ENCODE data around the gene GALNT2.

The GALNT2 gene

DNA sequence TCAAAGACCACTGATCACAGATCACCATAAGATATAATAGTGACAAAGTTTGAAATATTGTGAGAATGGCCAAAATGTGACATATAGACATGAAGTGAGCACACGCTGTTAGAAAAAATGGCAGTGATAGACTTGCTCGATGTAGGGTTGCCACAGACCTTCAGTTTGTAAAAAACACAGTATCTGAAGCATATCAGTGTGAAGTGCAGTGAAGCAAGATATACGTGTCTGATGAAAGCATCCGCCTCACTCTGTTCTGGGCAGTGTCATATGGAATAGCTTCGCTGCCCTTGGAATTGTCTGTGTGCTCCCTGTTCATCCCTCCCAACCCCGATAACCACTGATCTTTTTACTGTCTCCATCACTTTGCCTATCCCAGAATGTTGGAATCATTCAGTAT lies 50.7 kb downstream of the GALNT2 start:
- no CpG with 5 or more reads among the region's 6 CpGs for WGBS (ENCODE audit: extremely low coverage, insufficient coverage, insufficient read length)

DNA sequence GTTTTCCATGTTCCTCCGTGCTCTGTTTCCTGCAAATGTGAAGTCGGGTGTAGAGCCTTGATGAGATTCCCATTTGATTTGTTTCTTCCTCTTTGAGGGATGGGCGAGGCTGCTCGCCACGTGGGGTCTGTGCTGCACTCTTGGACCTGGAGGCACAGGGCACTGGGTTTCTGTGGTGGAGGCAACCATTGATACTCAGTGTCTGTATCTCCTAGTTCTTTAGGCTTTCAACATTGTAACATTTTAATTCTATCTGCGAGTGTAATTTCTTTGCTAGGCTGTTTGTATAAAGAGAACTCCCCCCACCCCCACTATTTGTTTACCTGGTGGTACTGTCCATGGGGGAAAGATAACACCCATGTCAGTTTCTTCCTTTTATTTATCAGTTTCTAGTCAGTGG lies 52.3 kb downstream of the GALNT2 start:
- no peaks in the 10 kb centered on the region for H3K27me3 ChIP-seq (ENCODE audit: insufficient read depth, low read length)
- H3K79me1 ChIP-seq (ENCODE audit: low read length) = peaks cover 1% of the 10 kb centered on the region
- H3K36me3 ChIP-seq (ENCODE audit: control insufficient read depth in 1 of 2, insufficient read depth in 2 of 2, low read length in 2 of 2) = peaks cover 3 to 5% of the 10 kb centered on the region in 2 experiments
- H2BK5ac ChIP-seq (ENCODE audit: low read depth, low read length, poor library complexity) = no peak overlapping the region
- H3K27ac ChIP-seq (ENCODE audit: low read depth, low read length) = no peak overlapping the region
- no peak overlapping the region for H3K18ac ChIP-seq (ENCODE audit: low read length)
- H3K9ac ChIP-seq (ENCODE audit: low read length) = no peak overlapping the region
- no peaks in the 10 kb centered on the region for H3K9me3 ChIP-seq (ENCODE audit: insufficient read depth, low read depth, low read length)
- H3K4me2 ChIP-seq (ENCODE audit: low read length) = no peak overlapping the region
- H3K4me1 ChIP-seq (ENCODE audit: control insufficient read depth in 1 of 2, insufficient read depth in 2 of 2, low read length in 2 of 2) = peaks cover 6 to 15% of the 10 kb centered on the region in 2 experiments
- no peak overlapping the region for H2BK12ac ChIP-seq (ENCODE audit: low read length)
- H4K12ac ChIP-seq (ENCODE audit: low read depth, low read length) = no peak overlapping the region
- no peak for DNase-seq
- no peak overlapping the region for H2AFZ ChIP-seq (ENCODE audit: insufficient read depth, low read length, poor library complexity)
- no peak overlapping the region for H2AK5ac ChIP-seq (ENCODE audit: low read length)
- H3K14ac ChIP-seq (ENCODE audit: low read length) = no peak overlapping the region
- no peak overlapping the region for H2BK120ac ChIP-seq (ENCODE audit: insufficient read depth, low read length, poor library complexity)
- no CpG with 5 or more reads among the region's 6 CpGs for WGBS (ENCODE audit: extremely low coverage, insufficient coverage, insufficient read length)
- H3K23ac ChIP-seq (ENCODE audit: low read length) = no peak overlapping the region
- peaks cover 2% of the 10 kb centered on the region for H3K79me2 ChIP-seq (ENCODE audit: control insufficient read depth, insufficient read depth, low read length, poor library complexity)
- H3K4me3 ChIP-seq (ENCODE audit: low read depth, low read length) = no peak overlapping the region
- H3K4ac ChIP-seq (ENCODE audit: low read depth, low read length) = peak overlapping the region; percentile 29
- H4K8ac ChIP-seq (ENCODE audit: low read depth, low read length) = no peak overlapping the region
- H4K91ac ChIP-seq (ENCODE audit: low read depth, low read length) = no peak overlapping the region

More for the DNA sequence above, 50.7 kb downstream of the GALNT2 start:
- H3K27ac ChIP-seq (ENCODE audit: low read depth, low read length) = no peak overlapping the region
- H3K27me3 ChIP-seq (ENCODE audit: insufficient read depth, low read length) = no peaks in the 10 kb centered on the region
- no peak overlapping the region for H3K14ac ChIP-seq (ENCODE audit: low read length)
- H2BK5ac ChIP-seq (ENCODE audit: low read depth, low read length, poor library complexity) = no peak overlapping the region
- peaks cover 3% of the 10 kb centered on the region for H3K79me2 ChIP-seq (ENCODE audit: control insufficient read depth, insufficient read depth, low read length, poor library complexity)
- H3K9ac ChIP-seq (ENCODE audit: low read length) = no peak overlapping the region
- peaks cover 6 to 7% of the 10 kb centered on the region in 2 experiments for H3K36me3 ChIP-seq (ENCODE audit: control insufficient read depth in 1 of 2, insufficient read depth in 2 of 2, low read length in 2 of 2)
- no peak overlapping the region for H3K4ac ChIP-seq (ENCODE audit: low read depth, low read length)
- H4K91ac ChIP-seq (ENCODE audit: low read depth, low read length) = no peak overlapping the region
- H2AK5ac ChIP-seq (ENCODE audit: low read length) = no peak overlapping the region
- H3K4me1 ChIP-seq (ENCODE audit: control insufficient read depth in 1 of 2, insufficient read depth in 2 of 2, low read length in 2 of 2) = peaks cover 16 to 28% of the 10 kb centered on the region in 2 experiments
- peaks cover 2% of the 10 kb centered on the region for H3K79me1 ChIP-seq (ENCODE audit: low read length)
- H2BK12ac ChIP-seq (ENCODE audit: low read length) = no peak overlapping the region
- no peak overlapping the region for H3K23ac ChIP-seq (ENCODE audit: low read length)
- no peak overlapping the region for H3K4me3 ChIP-seq (ENCODE audit: low read depth, low read length)
- H3K4me2 ChIP-seq (ENCODE audit: low read length) = no peak overlapping the region
- H4K12ac ChIP-seq (ENCODE audit: low read depth, low read length) = no peak overlapping the region
- H3K9me3 ChIP-seq (ENCODE audit: insufficient read depth, low read depth, low read length) = no peaks in the 10 kb centered on the region
- no peak overlapping the region for H2BK120ac ChIP-seq (ENCODE audit: insufficient read depth, low read length, poor library complexity)
- no peak overlapping the region for H3K18ac ChIP-seq (ENCODE audit: low read length)
- no peak for DNase-seq
- H4K8ac ChIP-seq (ENCODE audit: low read depth, low read length) = no peak overlapping the region
- no peak overlapping the region for H2AFZ ChIP-seq (ENCODE audit: insufficient read depth, low read length, poor library complexity)

DNA sequence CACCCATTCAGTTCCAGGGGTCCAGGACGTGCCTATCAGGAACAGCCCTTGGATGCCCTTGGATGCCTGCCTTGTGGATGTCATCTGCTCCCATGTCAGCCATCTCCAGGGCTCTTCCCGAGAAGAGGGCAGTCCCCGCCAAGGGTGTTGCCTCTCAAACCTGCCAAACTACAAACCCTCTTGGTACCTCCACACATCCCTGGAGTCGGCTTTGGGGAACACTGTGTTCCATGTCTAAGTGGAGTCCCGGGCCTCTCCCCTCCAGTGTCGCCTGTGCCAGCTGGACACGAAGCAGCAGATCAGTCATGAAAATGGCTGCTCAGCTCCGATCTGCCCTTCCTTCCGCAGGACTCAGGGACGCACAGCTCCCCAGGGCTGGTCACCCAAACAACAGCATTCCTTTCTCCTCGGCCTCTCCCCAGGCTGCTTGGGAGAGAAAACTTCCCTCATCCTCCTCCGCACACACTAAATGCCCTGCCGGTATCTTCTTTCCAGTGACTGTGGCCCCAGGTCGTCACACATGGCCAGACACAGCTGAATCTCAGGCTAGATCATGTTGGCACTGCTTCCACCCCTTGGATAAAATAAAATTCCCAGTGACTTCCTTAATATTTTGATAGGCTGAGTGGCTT lies 53.4 kb downstream of the GALNT2 start:
- no peak overlapping the region for H3K23ac ChIP-seq (ENCODE audit: low read length)
- no CpG with 5 or more reads among the region's 14 CpGs for WGBS (ENCODE audit: extremely low coverage, insufficient coverage, insufficient read length)
- peaks cover 2% of the 10 kb centered on the region for H3K9me3 ChIP-seq (ENCODE audit: insufficient read depth, low read depth, low read length)
- H3K9ac ChIP-seq (ENCODE audit: low read length) = no peak overlapping the region
- no peak overlapping the region for H3K18ac ChIP-seq (ENCODE audit: low read length)
- peaks cover 9 to 23% of the 10 kb centered on the region in 2 experiments for H3K4me1 ChIP-seq (ENCODE audit: control insufficient read depth in 1 of 2, insufficient read depth in 2 of 2, low read length in 2 of 2)
- H3K79me1 ChIP-seq (ENCODE audit: low read length) = no peaks in the 10 kb centered on the region
- H3K36me3 ChIP-seq (ENCODE audit: control insufficient read depth in 1 of 2, insufficient read depth in 2 of 2, low read length in 2 of 2) = peaks cover 0 to 3% of the 10 kb centered on the region in 2 experiments
- no peak overlapping the region for H2BK120ac ChIP-seq (ENCODE audit: insufficient read depth, low read length, poor library complexity)
- H2AFZ ChIP-seq (ENCODE audit: insufficient read depth, low read length, poor library complexity) = no peak overlapping the region
- DNase-seq = no peak
- no peak overlapping the region for H4K12ac ChIP-seq (ENCODE audit: low read depth, low read length)
- H3K4me2 ChIP-seq (ENCODE audit: low read length) = no peak overlapping the region
- H3K4me3 ChIP-seq (ENCODE audit: low read depth, low read length) = no peak overlapping the region
- no peak overlapping the region for H3K14ac ChIP-seq (ENCODE audit: low read length)
- no peak overlapping the region for H4K8ac ChIP-seq (ENCODE audit: low read depth, low read length)
- H3K4ac ChIP-seq (ENCODE audit: low read depth, low read length) = no peak overlapping the region
- no peak overlapping the region for H2BK12ac ChIP-seq (ENCODE audit: low read length)
- H4K91ac ChIP-seq (ENCODE audit: low read depth, low read length) = no peak overlapping the region
- H2BK5ac ChIP-seq (ENCODE audit: low read depth, low read length, poor library complexity) = no peak overlapping the region
- H3K79me2 ChIP-seq (ENCODE audit: control insufficient read depth, insufficient read depth, low read length, poor library complexity) = peaks cover 2% of the 10 kb centered on the region
- no peak overlapping the region for H2AK5ac ChIP-seq (ENCODE audit: low read length)
- H3K27me3 ChIP-seq (ENCODE audit: insufficient read depth, low read length) = no peaks in the 10 kb centered on the region
- H3K27ac ChIP-seq (ENCODE audit: low read depth, low read length) = no peak overlapping the region

DNA sequence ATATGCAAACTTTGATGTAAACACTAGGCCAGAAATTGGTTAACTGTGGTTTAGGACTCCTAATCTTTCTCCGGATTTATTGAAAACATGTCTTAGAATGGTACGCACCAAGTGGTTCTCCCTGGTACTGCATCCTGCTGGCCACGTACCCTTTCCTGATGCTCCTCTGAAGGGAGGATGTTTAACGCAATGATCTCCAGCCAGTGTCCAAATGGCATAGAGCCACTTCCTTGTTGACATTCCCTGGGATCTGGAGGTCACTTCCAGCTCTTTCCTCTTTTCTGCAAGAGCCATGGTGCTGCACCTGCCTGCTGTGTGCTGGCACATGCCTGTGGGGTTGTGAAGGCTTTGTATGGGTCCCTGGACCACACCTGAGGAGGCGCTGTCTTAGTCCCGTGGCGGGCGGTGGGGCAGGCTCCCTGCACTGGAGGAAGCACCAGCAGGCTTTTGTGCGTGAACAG lies 53.9 kb downstream of the GALNT2 start:
- no peak overlapping the region for H3K27ac ChIP-seq (ENCODE audit: low read depth, low read length)
- H3K79me1 ChIP-seq (ENCODE audit: low read length) = no peaks in the 10 kb centered on the region
- peaks cover 9 to 23% of the 10 kb centered on the region in 2 experiments for H3K4me1 ChIP-seq (ENCODE audit: control insufficient read depth in 1 of 2, insufficient read depth in 2 of 2, low read length in 2 of 2)
- H4K91ac ChIP-seq (ENCODE audit: low read depth, low read length) = no peak overlapping the region
- peaks cover 2% of the 10 kb centered on the region for H3K9me3 ChIP-seq (ENCODE audit: insufficient read depth, low read depth, low read length)
- no peaks in the 10 kb centered on the region for H3K27me3 ChIP-seq (ENCODE audit: insufficient read depth, low read length)
- no peak overlapping the region for H3K4me2 ChIP-seq (ENCODE audit: low read length)
- no peak overlapping the region for H3K23ac ChIP-seq (ENCODE audit: low read length)
- H3K18ac ChIP-seq (ENCODE audit: low read length) = no peak overlapping the region
- no CpG with 5 or more reads among the region's 9 CpGs for WGBS (ENCODE audit: extremely low coverage, insufficient coverage, insufficient read length)
- H4K8ac ChIP-seq (ENCODE audit: low read depth, low read length) = no peak overlapping the region
- no peak overlapping the region for H2AFZ ChIP-seq (ENCODE audit: insufficient read depth, low read length, poor library complexity)
- H3K9ac ChIP-seq (ENCODE audit: low read length) = no peak overlapping the region
- no peak overlapping the region for H3K4ac ChIP-seq (ENCODE audit: low read depth, low read length)
- H4K12ac ChIP-seq (ENCODE audit: low read depth, low read length) = no peak overlapping the region
- H2BK5ac ChIP-seq (ENCODE audit: low read depth, low read length, poor library complexity) = no peak overlapping the region
- H3K36me3 ChIP-seq (ENCODE audit: control insufficient read depth in 1 of 2, insufficient read depth in 2 of 2, low read length in 2 of 2) = peaks cover 0 to 3% of the 10 kb centered on the region in 2 experiments
- H3K14ac ChIP-seq (ENCODE audit: low read length) = no peak overlapping the region
- H3K4me3 ChIP-seq (ENCODE audit: low read depth, low read length) = no peak overlapping the region
- H2BK12ac ChIP-seq (ENCODE audit: low read length) = no peak overlapping the region
- no peak overlapping the region for H2AK5ac ChIP-seq (ENCODE audit: low read length)
- no peak overlapping the region for H2BK120ac ChIP-seq (ENCODE audit: insufficient read depth, low read length, poor library complexity)
- peak; percentile 45 to 76 for DNase-seq
- H3K79me2 ChIP-seq (ENCODE audit: control insufficient read depth, insufficient read depth, low read length, poor library complexity) = peaks cover 2% of the 10 kb centered on the region

Measured in trophoblast cell (in vitro differentiated cells and primary cell).